ENCODE data around the gene CRYZL1.
A peak's percentile ranks its signal among the peaks of the same experiment; 100 is the strongest.
"Not testable (repeated sequence)": the region's sequence is repeated elsewhere in the genome, so short reads cannot be mapped to it uniquely, and the experiment has no call there.

The CRYZL1 gene

DNA sequence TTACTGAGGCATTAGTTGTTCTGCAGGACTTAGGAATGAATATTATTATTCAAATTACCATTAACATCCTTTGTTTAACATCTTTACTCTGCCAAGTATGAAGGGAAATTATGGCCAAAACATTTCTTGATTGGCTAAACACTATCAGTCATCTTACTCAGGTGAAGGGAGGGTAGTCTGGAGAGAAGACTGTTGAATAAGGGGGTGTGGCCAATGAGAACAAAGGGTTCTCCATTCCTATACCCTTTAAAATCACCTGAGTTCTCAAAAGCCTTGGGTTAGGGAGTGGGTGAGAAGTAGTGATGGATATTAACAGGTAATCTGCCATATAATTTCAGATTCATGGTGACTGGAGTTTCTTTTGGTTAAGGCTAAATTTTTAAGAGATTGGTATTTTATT, 19.3 kb downstream of the CRYZL1 start:
- DNase-seq = no peak

DNA sequence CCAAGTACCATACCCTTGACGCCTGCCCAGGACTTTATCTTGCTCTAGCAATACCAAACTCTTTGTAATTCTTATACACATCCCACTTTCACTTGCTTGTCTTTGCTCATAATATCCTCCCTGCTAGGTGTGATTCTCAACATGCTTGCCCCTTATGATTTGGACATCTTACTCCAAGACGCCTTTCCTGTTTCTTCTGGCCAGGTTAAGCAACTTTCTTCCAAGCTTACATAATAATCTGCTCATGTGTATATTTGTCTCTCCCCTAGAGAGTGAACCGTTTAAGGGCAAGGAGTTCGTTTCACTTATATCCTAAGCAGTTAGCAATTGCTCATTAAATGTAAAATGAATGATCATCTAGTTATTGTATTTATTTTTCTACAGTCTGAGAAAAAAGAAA, 21.8 kb downstream of the CRYZL1 start:
- DNase-seq = no peak

DNA sequence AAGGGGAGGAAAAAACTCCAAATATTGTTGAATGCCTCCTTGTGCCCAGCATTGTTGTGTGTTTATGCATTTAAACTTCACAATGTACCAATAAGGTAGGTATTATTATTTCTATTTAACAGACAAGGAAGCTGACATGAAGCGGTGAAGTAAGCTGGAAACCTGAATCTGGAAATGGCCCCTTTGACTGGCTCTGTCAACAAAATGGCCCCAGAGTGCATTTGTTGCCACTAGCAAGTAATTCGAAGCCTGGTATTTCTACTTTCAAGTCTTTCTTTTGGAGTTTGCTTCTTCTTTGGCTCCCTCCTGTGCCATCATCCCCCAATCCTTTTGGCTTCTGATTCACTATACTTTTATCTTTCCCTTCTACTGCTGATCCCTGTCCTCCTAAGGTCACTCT, 23.1 kb downstream of the CRYZL1 start:
- no peak for DNase-seq

DNA sequence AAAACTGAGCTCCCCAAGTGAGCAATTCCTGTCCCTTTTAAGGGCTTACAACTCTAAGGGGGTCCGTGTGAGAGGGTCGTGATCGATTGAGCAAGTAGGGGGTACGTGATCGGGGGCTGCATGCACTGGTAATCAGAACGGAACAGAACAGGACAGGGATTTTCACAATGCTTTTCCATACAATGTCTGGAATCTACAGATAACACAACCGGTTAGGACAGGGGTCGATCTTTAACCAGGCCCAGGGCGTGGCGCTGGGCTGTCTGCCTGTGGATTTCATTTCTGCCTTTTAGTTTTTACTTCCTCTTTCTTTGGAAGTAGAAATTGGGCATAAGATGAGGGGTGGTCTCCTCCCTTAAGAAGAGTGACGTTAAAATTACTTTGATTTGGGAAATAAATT, 24.0 kb downstream of the CRYZL1 start:
- DNase-seq = not testable (repeated sequence)

DNA sequence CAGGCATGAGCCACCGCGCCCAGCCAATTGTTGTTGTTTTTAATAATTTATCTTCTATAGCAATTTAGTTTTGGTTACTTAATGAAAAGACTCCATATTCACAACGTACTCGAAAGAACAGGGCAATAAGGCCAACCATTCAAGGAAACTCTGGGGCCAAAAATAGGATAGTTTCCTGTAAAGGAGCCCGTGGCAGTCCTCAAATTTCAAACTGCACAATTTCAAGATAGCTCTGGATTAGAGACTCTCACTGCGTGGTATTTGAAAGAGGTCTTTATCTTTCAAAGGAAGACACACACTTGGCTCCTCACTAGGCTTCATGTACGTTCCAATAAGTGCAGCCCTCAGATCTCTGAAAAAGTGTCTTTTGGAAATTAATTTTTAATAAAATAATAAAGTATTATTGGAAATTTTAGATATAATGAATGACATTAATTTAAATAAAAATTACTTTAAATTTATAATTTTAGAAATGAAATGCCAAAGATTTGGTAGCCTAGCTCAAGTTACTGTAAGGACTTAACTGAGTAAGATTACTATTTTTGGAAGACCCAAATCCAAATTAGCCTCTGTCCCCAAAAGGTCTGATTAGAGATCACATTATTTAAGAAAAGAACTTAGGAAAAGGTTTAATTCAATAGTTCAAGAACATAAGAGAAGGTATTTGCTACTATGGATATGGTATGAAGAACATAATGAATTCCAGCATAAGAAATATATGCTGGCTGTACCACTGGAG, 30.4 kb downstream of the CRYZL1 start:
- DNase-seq = no peak

DNA sequence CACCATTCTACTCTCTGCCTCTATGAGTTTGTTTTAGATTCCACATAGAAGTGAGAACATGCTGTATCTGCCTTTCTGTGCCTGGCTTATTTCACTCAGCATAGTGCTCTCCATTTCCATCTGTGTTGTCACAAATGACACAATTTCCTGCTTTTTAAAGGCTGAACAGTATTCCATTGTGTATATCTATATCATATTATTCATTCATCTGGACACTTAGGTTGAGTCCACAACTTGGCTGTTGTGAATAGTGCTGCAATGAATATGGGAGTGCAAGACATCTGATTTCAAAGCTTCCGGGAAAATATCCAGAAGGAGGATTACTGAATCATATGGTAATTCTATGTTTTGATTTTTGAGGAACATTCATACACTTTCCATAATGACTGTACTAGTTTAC, 33.0 kb downstream of the CRYZL1 start:
- no peak for DNase-seq

DNA sequence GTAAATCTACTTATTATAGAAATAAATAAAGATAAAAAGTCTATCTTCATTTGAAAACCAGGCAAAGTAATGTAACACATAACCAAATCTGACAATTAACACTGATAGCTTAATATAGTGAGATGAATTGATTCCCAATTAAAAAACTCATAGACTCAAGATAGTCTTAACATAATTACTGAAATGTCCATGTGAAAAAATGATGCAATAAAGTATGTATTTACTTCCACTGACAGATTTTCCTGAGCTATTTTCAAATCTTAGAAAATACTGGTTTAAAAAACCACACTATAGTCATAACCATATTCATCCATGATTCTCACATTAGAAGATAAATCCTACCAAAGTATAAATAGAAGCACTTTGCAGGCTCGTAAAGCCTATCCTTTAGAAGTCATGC, 43.5 kb downstream of the CRYZL1 start:
- DNase-seq = no peak

DNA sequence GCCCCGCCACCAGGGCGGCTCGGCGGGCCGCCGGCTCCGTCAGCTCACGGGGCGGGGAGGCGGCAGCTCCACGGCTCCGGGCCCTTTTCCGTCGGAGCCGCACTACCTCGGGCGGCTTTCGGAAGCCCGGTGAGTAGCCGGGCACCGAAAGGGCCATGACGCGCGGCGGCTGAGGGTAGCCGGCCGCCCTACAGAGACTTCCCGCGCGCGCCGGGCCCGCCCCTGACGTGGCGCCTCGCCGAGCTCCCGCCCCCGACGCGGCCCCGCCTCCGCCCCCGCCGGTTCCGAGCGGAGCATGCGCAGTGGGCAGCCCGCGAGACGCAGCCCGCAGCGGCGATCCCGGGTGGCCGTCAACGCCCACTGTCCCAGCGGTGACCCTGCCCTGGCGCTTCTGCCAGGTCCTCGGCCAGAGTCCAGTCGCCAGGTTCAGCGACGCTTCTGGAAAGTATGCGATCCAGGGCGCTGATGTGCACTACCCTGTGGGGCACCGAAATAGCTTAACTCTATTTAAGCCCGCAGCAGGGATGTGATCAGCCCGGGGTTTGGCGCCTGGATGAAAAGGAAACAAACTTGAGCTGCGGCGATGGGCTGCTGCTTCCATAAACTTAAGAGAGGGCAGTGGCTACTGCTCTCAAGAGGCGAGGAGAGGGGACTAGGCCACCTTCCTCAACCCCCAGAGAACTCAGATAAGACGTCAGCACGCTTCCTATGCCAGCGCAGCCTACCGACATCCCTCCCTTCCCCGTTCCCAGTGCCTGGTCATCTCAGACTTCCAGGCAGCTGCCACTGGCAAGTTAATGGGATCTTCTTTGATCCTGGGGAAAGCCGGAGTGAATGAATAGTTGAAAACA, 52.8 kb downstream of the CRYZL1 start, which contains the start of gene DONSON:
Gene DONSON, minus strand, starts transcription at position 200 of the 851 bp plus-strand sequence. Its CDS starts 43 bp downstream, at position 157.
- DNase-seq = peak; percentile 54

DNA sequence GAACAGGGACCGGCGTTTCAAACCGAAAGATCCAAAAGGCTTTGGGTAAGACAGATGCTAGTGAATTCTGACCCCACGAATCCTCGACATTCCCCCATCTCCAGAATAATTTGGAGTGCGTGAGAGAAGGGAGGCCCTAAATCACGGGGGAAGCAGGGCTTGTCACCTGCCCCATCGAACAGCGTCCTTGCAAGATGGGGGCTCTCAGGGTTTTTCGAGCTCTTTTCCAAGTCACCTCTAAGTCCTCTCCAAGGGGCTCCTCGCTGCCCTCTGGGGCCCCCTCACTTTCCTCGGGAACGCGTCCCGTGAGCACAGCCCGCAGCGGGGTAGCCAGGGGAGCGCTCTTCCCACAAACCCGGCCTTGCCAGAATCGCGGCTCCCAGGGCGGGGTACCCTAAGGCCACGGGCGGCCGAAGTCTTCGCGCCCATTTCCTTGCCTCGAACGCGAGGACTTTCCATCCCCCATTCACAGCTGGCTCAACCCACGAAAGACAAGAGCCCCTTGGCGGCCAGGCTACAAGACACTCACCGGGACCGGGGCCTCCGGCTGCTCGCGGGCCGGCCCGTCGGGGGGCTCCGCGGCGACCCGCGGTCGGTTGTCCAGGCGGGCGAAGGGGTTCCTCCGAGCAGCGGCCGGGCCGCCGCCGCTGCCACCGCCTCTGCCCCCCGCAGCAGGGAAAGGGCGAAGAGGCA, 53.6 kb downstream of the CRYZL1 start:
- DNase-seq = peak; percentile 11

DNA sequence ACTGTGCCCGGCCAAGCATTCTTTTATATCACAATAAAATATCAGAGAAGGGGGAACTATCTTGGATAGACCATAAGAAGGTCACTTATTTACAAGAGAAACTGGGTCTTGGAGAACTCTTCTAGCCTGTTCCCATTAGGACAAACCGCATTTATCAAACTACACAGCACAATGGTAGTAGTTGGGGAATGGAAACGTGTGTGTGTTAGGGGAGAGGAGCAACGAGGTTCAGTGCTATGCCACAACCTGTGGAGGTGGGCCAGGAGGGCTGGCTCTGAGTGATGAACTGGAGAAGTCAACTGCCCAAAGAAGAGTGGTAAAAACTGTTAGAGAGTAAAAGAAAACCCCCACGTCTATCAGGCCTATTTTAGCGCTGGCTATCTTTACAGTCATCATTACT, 54.6 kb downstream of the CRYZL1 start:
- DNase-seq = no peak

DNA sequence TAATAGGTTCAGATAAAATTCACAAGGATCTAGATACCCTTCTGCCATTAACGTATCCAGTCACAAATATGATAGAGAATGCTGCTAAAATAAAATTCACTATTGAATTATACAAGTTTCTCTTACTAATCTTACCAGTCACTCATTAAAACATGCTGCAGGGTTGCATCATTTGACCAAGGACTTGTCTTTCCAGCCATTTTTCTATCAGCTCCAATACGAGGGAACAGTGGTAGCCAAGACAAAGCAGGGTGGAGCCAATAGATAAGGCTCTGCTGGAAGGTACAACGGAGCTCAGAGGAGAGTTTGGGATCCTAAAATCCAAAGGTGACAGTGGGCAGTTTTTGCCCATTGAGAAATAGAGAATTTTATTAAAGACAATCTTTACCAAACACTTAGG, 57.1 kb downstream of the CRYZL1 start:
- no peak for DNase-seq

DNA sequence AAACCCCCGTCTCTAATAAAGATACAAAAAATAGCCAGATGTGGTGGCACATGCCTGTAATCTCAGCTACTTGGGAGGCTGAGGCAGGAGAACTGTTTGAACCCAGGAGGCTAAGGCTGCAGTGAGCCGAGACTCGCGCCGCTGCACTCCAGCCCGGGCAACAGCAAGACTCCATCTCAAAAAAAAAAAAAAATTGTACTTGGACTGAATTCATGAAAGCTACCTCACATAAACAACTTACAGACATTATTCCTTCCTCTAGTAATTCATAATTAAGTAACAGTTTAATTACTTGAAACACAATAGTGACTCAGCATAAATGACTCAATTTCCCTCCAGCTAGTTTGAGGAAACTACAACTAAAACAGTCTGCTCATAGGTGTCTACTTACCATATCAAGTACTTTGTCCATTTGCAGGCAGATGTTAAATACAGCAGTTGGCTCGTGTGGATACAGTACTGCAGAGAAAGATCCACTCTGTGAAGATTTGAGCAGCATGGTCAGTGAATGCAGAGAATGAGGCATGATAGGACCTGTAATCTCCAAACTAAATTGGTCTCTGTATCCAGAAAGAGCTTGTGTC, 62.5 kb downstream of the CRYZL1 start:
- no peak for DNase-seq

DNA sequence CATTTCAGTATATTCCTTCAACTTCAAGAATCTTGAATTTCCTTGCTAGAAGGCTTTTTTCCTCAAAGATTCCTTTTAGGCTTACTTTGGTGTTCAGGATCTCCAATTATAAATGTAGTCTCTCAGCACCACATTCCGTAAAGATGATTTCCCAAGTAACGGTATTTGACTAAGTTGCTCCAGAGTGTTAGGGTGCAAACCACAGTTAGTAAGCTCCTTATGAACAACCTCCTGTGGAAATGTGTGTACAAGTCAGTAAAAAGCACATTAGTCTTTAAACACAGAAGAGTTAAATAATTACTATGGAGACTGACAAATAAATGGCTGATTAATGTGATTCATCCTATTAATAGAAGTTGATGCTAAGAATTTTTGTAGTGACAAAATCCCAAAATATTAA, 63.3 kb downstream of the CRYZL1 start:
- DNase-seq = no peak

DNA sequence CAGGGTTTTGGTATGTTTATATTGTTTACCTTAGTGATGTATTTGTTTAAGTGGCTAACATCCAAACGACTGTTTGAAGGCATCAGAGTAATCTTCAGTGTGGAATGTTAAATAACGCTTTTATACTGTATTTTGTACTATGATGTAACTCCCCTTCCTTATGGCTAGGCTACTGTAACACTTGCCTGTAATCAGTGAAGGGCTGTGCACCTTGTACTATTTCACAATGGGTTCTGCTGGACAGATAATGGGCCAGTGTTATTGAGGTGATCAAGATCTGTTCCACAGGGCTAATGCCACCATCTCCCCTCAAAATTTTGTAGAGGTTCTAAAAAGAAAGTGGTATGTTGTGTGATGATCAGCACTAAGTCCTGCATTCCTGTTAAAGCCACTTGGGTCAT, 64.8 kb downstream of the CRYZL1 start:
- DNase-seq = not testable (repeated sequence)

DNA sequence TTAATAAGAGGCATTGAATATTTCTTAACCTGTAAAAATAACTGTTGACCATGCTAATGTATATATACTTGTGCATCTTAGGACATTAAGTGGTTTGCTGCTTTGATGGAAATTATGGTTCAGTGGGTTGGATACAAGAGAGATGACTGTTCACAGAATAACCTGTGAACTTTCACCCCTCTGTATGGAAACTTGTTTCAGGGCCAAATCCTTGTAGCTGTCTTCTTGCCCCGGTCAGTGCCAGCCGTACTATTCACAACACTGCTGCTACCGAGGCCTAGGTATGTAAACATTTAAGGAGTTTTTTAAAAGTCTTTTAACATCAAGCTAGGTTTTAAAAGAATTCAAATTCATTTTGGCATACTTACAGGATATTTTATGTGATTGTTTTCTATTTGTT, 69.2 kb downstream of the CRYZL1 start:
- no peak for DNase-seq

DNA sequence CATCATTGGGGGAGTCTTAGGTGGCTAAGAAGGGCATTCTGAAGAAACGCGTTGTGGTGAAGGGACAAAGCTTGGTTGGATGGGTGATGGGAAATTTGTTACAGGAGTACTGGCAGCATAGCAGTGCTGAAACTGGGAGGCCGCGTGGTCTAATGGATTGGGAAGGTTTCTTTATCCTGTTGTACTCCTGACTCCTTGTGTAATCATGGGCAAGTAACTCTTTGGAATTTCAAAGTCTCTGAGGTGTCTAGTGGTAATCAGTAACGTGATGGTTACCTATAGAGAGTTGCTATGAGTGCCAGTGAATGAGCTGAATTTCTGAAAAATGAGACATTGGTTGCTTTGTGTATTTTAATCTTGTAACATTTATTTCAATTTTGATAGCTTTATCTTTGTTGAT, 71.5 kb downstream of the CRYZL1 start:
- no peak for DNase-seq

DNA sequence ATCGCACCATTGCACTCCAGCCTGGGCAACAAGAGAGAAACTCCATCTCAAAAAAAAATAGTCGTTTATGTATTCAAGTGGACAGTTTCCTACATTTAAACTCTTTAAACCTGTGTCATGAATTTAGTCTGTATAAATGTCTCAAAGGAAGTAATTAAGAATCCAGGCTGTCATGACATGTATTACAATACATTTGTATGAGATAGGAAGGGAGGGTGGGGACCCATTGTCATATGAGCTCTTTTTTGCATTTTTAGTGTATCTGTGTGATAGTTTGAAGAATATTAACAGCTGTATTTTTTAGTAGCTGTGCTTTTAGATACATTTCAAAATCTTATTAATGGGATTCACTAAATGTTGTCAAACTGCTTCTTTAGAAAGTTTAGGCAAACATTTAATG, 73.1 kb downstream of the CRYZL1 start:
- DNase-seq = no peak

DNA sequence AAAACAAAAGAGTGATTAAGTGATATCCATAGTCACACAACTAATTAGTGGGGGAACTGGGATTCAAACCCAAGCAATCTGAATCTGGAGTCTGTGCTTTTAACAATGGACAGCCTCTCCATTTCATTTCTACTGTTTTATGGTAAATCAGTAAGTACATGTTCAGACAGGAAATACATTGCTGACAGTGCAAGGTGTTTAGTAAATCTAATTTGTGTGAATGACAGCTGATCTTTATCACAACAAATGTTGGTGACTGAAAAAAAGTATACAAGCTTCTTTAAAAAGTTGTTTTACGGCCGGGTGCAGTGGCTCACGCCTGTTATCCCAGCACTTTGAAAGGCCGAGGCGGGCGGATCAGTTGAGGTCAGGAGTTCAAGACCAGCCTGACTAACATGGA, 73.6 kb downstream of the CRYZL1 start:
- no peak for DNase-seq

DNA sequence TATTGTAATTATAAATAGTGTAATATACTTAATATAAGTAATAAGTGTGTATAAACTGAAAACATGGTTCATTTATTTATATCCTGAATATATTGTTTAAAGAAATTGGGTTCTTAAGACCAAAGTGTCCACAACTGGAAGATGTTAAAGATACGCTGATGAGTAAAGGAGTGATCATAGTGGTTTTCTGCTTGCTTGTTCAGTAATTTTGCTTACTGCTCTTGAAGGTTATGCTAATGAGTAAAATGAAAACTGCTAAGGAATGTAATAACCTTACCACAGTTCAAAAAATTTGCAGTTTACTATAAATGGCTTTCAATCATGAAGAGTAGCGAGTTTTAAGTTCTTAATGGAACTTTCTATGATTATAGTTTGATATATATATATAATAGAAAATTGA, 75.0 kb downstream of the CRYZL1 start:
- DNase-seq = no peak

DNA sequence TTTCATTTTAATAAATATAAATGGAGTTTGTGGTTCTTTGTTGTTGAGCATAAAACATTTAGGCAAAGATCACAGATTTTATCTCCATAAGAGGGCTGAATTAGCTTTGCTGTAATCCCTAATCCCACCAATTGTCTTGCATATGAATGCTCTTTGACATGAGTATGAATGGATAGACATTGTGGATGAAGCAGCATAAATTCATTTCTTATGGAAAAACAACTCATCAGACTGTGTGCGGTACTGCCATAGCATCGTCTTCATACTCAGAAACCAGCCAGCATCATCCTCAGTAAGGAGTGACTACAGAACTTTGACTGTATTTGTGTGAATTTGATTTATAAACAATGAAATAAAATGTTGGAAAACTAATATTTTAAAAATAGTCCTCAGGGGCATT, 79.2 kb downstream of the CRYZL1 start:
- no peak for DNase-seq

DNA sequence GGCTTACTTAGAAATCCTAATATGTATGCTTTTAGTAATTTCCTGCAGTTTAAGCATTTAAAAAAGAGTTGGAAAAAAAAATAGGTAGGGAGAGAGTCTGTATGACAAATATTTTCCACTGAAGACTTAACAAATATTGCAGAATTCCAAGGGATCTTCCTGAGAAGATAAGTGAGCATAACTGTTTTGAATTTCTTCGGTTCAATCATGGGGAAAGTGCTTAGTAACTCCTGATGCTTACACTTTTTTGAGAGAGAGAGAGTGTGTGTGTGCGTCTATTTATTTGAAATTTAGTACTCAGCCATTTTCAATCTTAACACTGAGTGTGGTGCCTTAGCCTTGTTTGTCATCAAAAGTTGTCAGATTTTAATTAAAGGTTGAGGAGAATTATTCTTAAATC, 80.2 kb downstream of the CRYZL1 start:
- no peak for DNase-seq

DNA sequence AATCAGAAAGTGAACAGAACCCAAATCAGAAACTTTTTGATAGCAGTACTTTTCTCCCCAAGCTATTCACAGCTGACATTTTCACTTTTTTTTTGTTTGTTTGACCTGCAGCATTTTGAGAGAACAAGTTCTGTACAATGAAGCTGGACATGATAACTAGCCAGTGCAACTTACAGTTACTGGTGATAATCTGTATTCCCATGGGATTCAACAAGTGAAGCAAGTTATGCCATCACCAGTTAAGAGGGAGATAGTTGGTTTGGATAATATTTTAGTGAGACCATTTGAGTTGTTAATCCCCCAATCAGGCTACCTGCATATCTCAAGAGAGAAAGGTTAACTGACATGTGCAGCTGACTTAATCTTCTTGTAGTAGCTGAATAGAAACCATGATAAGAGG, 80.6 kb downstream of the CRYZL1 start:
- DNase-seq = no peak

DNA sequence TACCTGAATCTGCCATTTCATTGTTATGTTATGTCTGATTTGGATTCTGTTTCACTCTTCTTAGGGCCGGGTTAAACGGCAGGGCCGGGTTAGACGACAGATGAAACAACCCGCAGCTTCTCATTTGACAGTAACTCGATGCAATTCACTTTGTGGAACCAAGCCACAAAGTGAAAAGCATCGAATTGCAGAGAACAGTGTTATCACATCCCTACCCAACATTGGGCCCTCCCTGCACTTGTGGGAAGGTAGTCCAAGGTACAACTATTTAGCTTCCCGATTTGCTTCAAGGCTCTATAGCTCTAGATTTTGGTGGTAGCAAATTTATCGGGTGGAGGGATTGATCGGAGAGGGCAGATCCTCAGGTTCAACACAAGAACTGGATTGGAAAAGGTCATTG, 81.7 kb downstream of the CRYZL1 start:
- DNase-seq = no peak

All from GF-D8 (cell line).